Activated T-cell treated with anti-CD3 and anti-CD28 coated beads, Interleukin-2, amount 50 U/mL, for 1 hour (primary cell): ENCODE measurements around the gene SRPK1.
A peak's percentile ranks its signal among the peaks of the same experiment; 100 is the strongest.
"Not testable (repeated sequence)": the region's sequence is repeated elsewhere in the genome, so short reads cannot be mapped to it uniquely, and the experiment has no call there.

Source experiments
- DNase-seq: peaks from one replicate; pipeline ENCODE4 v3.0.0-alpha.2; 2020

Gene SRPK1

GRCh38 chr6:35929601-35930000 lies 8.7 kb upstream of the SRPK1 start:
- DNase-seq = no peak

- no peak for DNase-seq
Measured at GRCh38 chr6:35926509-35927215, 5.8 kb upstream of the SRPK1 start.

- no peak for DNase-seq
Measured at GRCh38 chr6:35925961-35926360, 5.1 kb upstream of the SRPK1 start.

GRCh38 chr6:35924146-35924545 lies 3.2 kb upstream of the SRPK1 start:
- DNase-seq = no peak

GRCh38 chr6:35922139-35922554 lies 1.2 kb upstream of the SRPK1 start:
- no peak for DNase-seq

- peak; percentile 57 for DNase-seq
Measured at GRCh38 chr6:35919827-35920751, 809 bp downstream of the SRPK1 start.

GRCh38 chr6:35919085-35919826 lies 1.6 kb downstream of the SRPK1 start:
- no peak for DNase-seq

GRCh38 chr6:35916893-35917292 lies 4.0 kb downstream of the SRPK1 start:
- not testable (repeated sequence) for DNase-seq

GRCh38 chr6:35916056-35916455 lies 4.8 kb downstream of the SRPK1 start:
- no peak for DNase-seq

GRCh38 chr6:35914536-35914935 lies 6.4 kb downstream of the SRPK1 start:
- DNase-seq = no peak

- no peak for DNase-seq
Measured at GRCh38 chr6:35911871-35912653, 8.8 kb downstream of the SRPK1 start.

- not testable (repeated sequence) for DNase-seq
Measured at GRCh38 chr6:35909571-35909970, 11.3 kb downstream of the SRPK1 start.

- not testable (repeated sequence) for DNase-seq
Measured at GRCh38 chr6:35908753-35909401, 12.0 kb downstream of the SRPK1 start.

- no peak for DNase-seq
Measured at GRCh38 chr6:35907750-35908149, 13.1 kb downstream of the SRPK1 start.

GRCh38 chr6:35906499-35906846 lies 14.4 kb downstream of the SRPK1 start:
- DNase-seq = no peak

GRCh38 chr6:35905841-35906498 lies 14.9 kb downstream of the SRPK1 start:
- no peak for DNase-seq

- no peak for DNase-seq
Measured at GRCh38 chr6:35905141-35905785, 15.6 kb downstream of the SRPK1 start.

GRCh38 chr6:35903679-35904078 lies 17.2 kb downstream of the SRPK1 start:
- DNase-seq = no peak

GRCh38 chr6:35900448-35900847 lies 20.4 kb downstream of the SRPK1 start:
- DNase-seq = no peak

- DNase-seq = no peak
Measured at GRCh38 chr6:35898003-35898402, 22.9 kb downstream of the SRPK1 start.

- DNase-seq = no peak
Measured at GRCh38 chr6:35897486-35897885, 23.4 kb downstream of the SRPK1 start.
